HEK293T (cell line): ENCODE data around the gene RPTOR.

Experiments
- CTCF ChIA-PET: fragments of 350-600 bp; formaldehyde crosslinking; extraction: SDS; loops from one replicate; lab custom pipeline; 2021; ENCODE audit warnings: antibody characterized with exemption, inconsistent platforms; lab: Yijun Ruan, JAX
- POLR2A ChIA-PET: fragments of 350-600 bp; formaldehyde crosslinking; extraction: SDS; loops from one replicate; lab custom pipeline; 2020; ENCODE audit warnings: antibody characterized with exemption, inconsistent platforms; lab: Yijun Ruan, JAX
- DNase-seq: peaks from one replicate; pipeline ENCODE4 v3.0.0; 2012; ENCODE audit warnings: mixed read lengths; ENCODE audit errors: extremely low spot score
- ARNT ChIP-seq: fragments of 450-650 bp; IDR thresholded peaks from 2 replicates; pipeline ENCODE4 v1.6.1; 2017; ENCODE audit warnings: mild to moderate bottlenecking
- BHLHE40 ChIP-seq: fragments of 450-650 bp; IDR thresholded peaks from 2 replicates; pipeline ENCODE4 v1.6.1; 2016; ENCODE audit warnings: mild to moderate bottlenecking, moderate library complexity, borderline replicate concordance
- CTBP1 ChIP-seq: fragments of 450-650 bp; IDR thresholded peaks from 2 replicates; pipeline ENCODE4 v1.6.1; 2016; ENCODE audit warnings: borderline replicate concordance
- ELF4 ChIP-seq: fragments of 450-650 bp; IDR thresholded peaks from 2 replicates; pipeline ENCODE4 v1.6.1; 2017; ENCODE audit warnings: antibody characterized with exemption
- FOXA1 ChIP-seq: fragments of 450-650 bp; IDR thresholded peaks from 2 replicates; pipeline ENCODE4 v1.6.1; 2016; ENCODE audit warnings: mild to moderate bottlenecking
- FOXK2 ChIP-seq: fragments of 450-650 bp; IDR thresholded peaks from 2 replicates; pipeline ENCODE4 v1.6.1; 2016; ENCODE audit warnings: mild to moderate bottlenecking
- FOXM1 ChIP-seq: fragments of 450-650 bp; IDR thresholded peaks from 2 replicates; pipeline ENCODE4 v1.6.1; 2017; ENCODE audit warnings: mild to moderate bottlenecking, borderline replicate concordance
- HDGF ChIP-seq: fragments of 450-650 bp; IDR thresholded peaks from 2 replicates; pipeline ENCODE4 v1.6.1; 2017; ENCODE audit warnings: antibody characterized with exemption, borderline replicate concordance
- L3MBTL2 ChIP-seq: fragments of 450-650 bp; conservative IDR thresholded peaks from 2 replicates; pipeline ENCODE4 v1.6.1; 2016; ENCODE audit warnings: mild to moderate bottlenecking
- LEF1 ChIP-seq: fragments of 450-650 bp; IDR thresholded peaks from 2 replicates; pipeline ENCODE4 v1.6.1; 2017; ENCODE audit warnings: mild to moderate bottlenecking, borderline replicate concordance
- NFRKB ChIP-seq: fragments of 450-650 bp; IDR thresholded peaks from 2 replicates; pipeline ENCODE4 v1.6.1; 2016; ENCODE audit warnings: mild to moderate bottlenecking, moderate library complexity
- SP1 ChIP-seq: fragments of 450-650 bp; IDR thresholded peaks from 2 replicates; pipeline ENCODE4 v1.6.1; 2017
- SUZ12 ChIP-seq: fragments of 450-650 bp; IDR thresholded peaks from 2 replicates; pipeline ENCODE4 v1.6.1; 2016; ENCODE audit warnings: mild to moderate bottlenecking
- TARDBP ChIP-seq: fragments of 450-650 bp; IDR thresholded peaks from 2 replicates; pipeline ENCODE4 v1.6.1; 2016
- ZNF384 ChIP-seq: fragments of 450-650 bp; IDR thresholded peaks from 2 replicates; pipeline ENCODE4 v1.6.1; 2016
- TF ChIP-seq, protein P1 (sequence below): fragments of 450-650 bp; IDR thresholded peaks from 2 replicates; pipeline ENCODE4 v1.6.1; 2016

Gene RPTOR

GRCh38 chr17:80639658-80640057 lies 95.0 kb downstream of the RPTOR start:
- no peak for DNase-seq
- no peak for TF ChIP-seq SUZ12
- no peak for TF ChIP-seq L3MBTL2
- TF ChIP-seq CTBP1, result no peak
- no peak for TF ChIP-seq ZNF384
- no peak for TF ChIP-seq FOXA1
- no peak for TF ChIP-seq ELF4
- no peak for TF ChIP-seq BHLHE40
- TF ChIP-seq SP1, result no peak
- no peak for TF ChIP-seq ARNT
- TF ChIP-seq, protein P1, sequence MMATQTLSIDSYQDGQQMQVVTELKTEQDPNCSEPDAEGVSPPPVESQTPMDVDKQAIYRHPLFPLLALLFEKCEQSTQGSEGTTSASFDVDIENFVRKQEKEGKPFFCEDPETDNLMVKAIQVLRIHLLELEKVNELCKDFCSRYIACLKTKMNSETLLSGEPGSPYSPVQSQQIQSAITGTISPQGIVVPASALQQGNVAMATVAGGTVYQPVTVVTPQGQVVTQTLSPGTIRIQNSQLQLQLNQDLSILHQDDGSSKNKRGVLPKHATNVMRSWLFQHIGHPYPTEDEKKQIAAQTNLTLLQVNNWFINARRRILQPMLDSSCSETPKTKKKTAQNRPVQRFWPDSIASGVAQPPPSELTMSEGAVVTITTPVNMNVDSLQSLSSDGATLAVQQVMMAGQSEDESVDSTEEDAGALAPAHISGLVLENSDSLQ, result no peak
- no peak for TF ChIP-seq LEF1
- no peak for TF ChIP-seq FOXM1
- no peak for TF ChIP-seq FOXK2
- POLR2A ChIA-PET, result interaction anchor here (1.8 kb wide), 1 partner anchor 185 kb away, joined by 4 read pairs; no protein-coding TSS in a partner anchor
- CTCF ChIA-PET, result interaction anchor here (0.8 kb wide), 1 partner anchor 10 kb away, joined by 4 read pairs; no protein-coding TSS in a partner anchor

GRCh38 chr17:80640366-80641084 lies 95.9 kb downstream of the RPTOR start:
- TF ChIP-seq FOXK2, result no peak
- no peak for TF ChIP-seq NFRKB
- no peak for TF ChIP-seq BHLHE40
- TF ChIP-seq ZNF384, result no peak
- TF ChIP-seq HDGF, result no peak
- no peak for TF ChIP-seq CTBP1
- no peak for TF ChIP-seq FOXM1
- POLR2A ChIA-PET, result interaction anchor here (1.8 kb wide), 1 partner anchor 186 kb away, joined by 4 read pairs; no protein-coding TSS in a partner anchor
- CTCF ChIA-PET, result interaction anchor here (0.8 kb wide), 1 partner anchor 9 kb away, joined by 4 read pairs; no protein-coding TSS in a partner anchor
- no peak for DNase-seq

DNA sequence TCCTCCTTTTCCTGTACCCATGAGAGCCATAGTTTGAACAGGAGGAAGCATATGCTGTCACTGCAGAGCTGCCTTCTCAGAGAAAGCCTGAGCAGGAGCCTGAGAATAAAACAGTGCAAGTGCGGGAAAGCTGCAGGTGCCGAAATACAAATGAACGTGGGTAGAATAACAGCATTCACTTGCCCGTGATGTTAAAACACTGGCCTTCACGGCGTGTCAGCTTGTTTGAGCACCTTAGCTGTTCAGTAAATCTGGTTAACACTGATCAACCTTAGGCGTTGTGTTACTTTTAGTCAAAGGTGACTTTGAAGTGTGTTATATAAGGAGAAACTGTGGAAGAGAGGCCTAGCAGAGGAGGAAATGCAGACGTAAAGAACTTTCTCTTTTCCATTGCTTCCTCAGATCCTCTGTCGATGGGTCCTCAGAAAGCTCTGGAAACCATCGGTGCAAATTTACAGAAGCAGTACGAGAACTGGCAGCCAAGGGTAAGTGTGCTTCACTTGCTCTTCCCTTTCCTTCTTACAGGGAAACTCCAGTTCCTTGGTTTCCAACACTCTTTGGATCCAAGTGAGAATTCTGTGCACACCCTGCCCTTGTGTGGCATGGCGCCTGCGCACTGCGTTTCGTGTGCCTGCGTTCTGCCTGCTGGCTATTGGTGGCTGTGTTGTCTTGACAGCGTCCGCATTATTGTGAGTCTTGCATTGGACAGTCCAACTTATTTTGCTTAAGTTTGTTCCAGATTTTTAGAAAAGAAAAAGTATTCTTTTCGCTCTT lies 98.9 kb downstream of the RPTOR start:
- TF ChIP-seq SP1 (no peak), ARNT (no peak), BHLHE40 (no peak), NFRKB (no peak), ZNF384 (no peak), FOXM1 (no peak), LEF1 (no peak), TARDBP (no peak), SUZ12 (no peak), FOXA1 (no peak), L3MBTL2 (no peak), FOXK2 (no peak)
- no peak for DNase-seq
- POLR2A ChIA-PET, result no interaction called here
- CTCF ChIA-PET, result no interaction called here

GRCh38 chr17:80644536-80644935 lies 99.9 kb downstream of the RPTOR start:
- ChIA-PET POLR2A (interaction anchor here (1.0 kb wide), 1 partner anchor 15 kb away, joined by 3 read pairs; no protein-coding TSS in a partner anchor), CTCF (no interaction called here)
- TF ChIP-seq HDGF (no peak), NFRKB (no peak), SUZ12 (no peak), BHLHE40 (no peak), ZNF384 (no peak), L3MBTL2 (no peak)
- TF ChIP-seq, protein P1, result no peak
- no peak for DNase-seq

DNA sequence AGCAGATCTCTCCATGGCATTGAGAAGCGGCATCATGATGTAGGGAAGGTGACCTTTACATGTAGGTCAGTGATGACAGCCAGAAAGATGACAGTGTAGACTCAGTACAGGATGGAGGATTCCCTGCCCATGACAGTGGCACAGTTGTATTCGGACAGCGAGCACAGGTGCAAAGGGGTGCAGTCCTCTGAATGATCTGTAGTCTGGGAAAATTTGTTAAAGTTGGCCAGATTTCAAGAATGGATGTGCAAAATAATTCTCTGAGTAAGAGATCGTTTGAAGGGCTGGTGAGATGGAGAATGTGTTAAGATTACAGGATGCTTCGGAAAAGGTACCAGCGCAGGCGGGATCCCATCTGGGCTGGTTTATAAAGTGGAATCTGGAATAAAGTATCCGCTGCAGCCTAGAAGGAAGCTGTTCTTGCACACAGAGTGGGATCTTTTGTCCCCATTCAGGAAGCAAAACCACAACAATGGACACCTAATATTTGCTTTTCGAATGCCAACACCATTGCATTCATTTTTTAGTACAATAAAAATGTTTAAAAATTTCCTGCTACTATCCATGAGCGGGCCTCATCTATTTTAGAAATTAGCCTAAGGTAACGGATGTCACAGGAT lies 101.2 kb downstream of the RPTOR start:
- ChIA-PET POLR2A (no interaction called here), CTCF (no interaction called here)
- no peak for DNase-seq
- TF ChIP-seq FOXK2, result no peak
- TF ChIP-seq ZNF384, result no peak
- no peak for TF ChIP-seq SUZ12
- no peak for TF ChIP-seq FOXM1
- TF ChIP-seq ELF4, result no peak
- TF ChIP-seq, protein P1, result no peak
- no peak for TF ChIP-seq FOXA1
- TF ChIP-seq LEF1, result no peak
- TF ChIP-seq SP1, result no peak
- TF ChIP-seq TARDBP, result no peak
- TF ChIP-seq NFRKB, result no peak
- no peak for TF ChIP-seq ARNT
- TF ChIP-seq L3MBTL2, result no peak
- TF ChIP-seq BHLHE40, result no peak
- no peak for TF ChIP-seq CTBP1
